OCI-LY3 (cell line): ENCODE data around the gene INO80D.

Source experiments
- H2AFZ ChIP-seq: fragments of 200-600, 300-600 bp; shearing (Covaris generic); 2 replicates; pipeline ENCODE4 v1.6.0; 2014; ENCODE audit warnings: antibody characterized with exemption, low read depth, low read length
- H3K27ac ChIP-seq: fragments of 200-600, 300-600 bp; sonication (generic); 2 replicates; pipeline ENCODE4 v1.5.1; 2014; ENCODE audit warnings: mild to moderate bottlenecking, low read length, moderate library complexity, mixed read lengths
- H3K27me3 ChIP-seq: fragments of 200-600, 300-600 bp; sonication (generic); 2 replicates; pipeline ENCODE4 v1.6.1; 2014; ENCODE audit warnings: low read depth, low read length, mixed read lengths
- H3K36me3 ChIP-seq: fragments of 200-600, 300-600 bp; sonication (generic); replicated peaks from 2 replicates; pipeline ENCODE3; 2014; ENCODE audit warnings: low read depth, low read length, mixed read lengths
- H3K4me1 ChIP-seq: fragments of 300-600, 200-600 bp; sonication (generic); 2 replicates; pipeline ENCODE4 v1.6.1; 2014; ENCODE audit warnings: low read length, mixed read lengths
- H3K4me2 ChIP-seq: fragments of 200-600, 300-600 bp; sonication (generic); 2 replicates; pipeline ENCODE4 v1.6.1; 2014; ENCODE audit warnings: low read length, mixed read lengths
- H3K4me3 ChIP-seq: fragments of 300-600, 200-600 bp; sonication (generic); 2 replicates; pipeline ENCODE4 v1.5.1; 2014; ENCODE audit warnings: antibody characterized with exemption, mild to moderate bottlenecking, low read length, moderate library complexity
- H3K79me2 ChIP-seq: fragments of 300-600, 200-600 bp; shearing (Covaris generic); 2 replicates; pipeline ENCODE4 v1.6.1; 2014; ENCODE audit warnings: mild to moderate bottlenecking, low read length, mixed read lengths
- H3K9ac ChIP-seq: fragments of 300-600, 200-600 bp; shearing (Covaris generic); 2 replicates; pipeline ENCODE4 v1.6.0; 2014; ENCODE audit warnings: mild to moderate bottlenecking, low read length, moderate library complexity
- H3K9me3 ChIP-seq: fragments of 200-600, 300-600 bp; shearing (Covaris generic); 2 replicates; pipeline ENCODE4 v1.6.1; 2014; ENCODE audit warnings: low read length, mixed read lengths; ENCODE audit not compliant: insufficient read depth
- H4K20me1 ChIP-seq: fragments of 200-600, 300-600 bp; sonication (generic); 2 replicates; pipeline ENCODE4 v1.6.1; 2016; ENCODE audit warnings: low read length, mixed read lengths; ENCODE audit not compliant: insufficient read depth
- EZH2phosphoT487 ChIP-seq: fragments of 200-600 bp; shearing (Covaris generic); IDR thresholded peaks from 2 replicates; pipeline ENCODE4 v1.6.1; 2018; ENCODE audit warnings: antibody characterized with exemption, mixed run types, low read depth
- TF ChIP-seq, protein P1 (sequence below): fragments of 200-600, 300-600 bp; sonication (generic); IDR thresholded peaks from 2 replicates; pipeline ENCODE4 v1.5.1; 2014; ENCODE audit warnings: antibody characterized with exemption, low read length, low read depth

Gene INO80D

GRCh38 chr2:206084870-206085741 lies 868 bp downstream of the INO80D start:
- no peaks in the 10 kb centered on the region for H3K27me3 ChIP-seq
- peak overlapping the region; percentile 91 for H3K4me3 ChIP-seq
- peaks cover 12% of the 10 kb centered on the region for H3K4me1 ChIP-seq
- TF ChIP-seq EZH2phosphoT487, result no peak
- TF ChIP-seq, protein P1, sequence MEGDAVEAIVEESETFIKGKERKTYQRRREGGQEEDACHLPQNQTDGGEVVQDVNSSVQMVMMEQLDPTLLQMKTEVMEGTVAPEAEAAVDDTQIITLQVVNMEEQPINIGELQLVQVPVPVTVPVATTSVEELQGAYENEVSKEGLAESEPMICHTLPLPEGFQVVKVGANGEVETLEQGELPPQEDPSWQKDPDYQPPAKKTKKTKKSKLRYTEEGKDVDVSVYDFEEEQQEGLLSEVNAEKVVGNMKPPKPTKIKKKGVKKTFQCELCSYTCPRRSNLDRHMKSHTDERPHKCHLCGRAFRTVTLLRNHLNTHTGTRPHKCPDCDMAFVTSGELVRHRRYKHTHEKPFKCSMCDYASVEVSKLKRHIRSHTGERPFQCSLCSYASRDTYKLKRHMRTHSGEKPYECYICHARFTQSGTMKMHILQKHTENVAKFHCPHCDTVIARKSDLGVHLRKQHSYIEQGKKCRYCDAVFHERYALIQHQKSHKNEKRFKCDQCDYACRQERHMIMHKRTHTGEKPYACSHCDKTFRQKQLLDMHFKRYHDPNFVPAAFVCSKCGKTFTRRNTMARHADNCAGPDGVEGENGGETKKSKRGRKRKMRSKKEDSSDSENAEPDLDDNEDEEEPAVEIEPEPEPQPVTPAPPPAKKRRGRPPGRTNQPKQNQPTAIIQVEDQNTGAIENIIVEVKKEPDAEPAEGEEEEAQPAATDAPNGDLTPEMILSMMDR, result no peak
- no peaks in the 10 kb centered on the region for H3K36me3 ChIP-seq
- H3K9ac ChIP-seq, result peak overlapping the region; percentile 93
- H2AFZ ChIP-seq, result peak overlapping the region; percentile 62
- peak overlapping the region; percentile 100 for H3K4me2 ChIP-seq
- peaks cover 71% of the 10 kb centered on the region for H3K79me2 ChIP-seq
- H3K9me3 ChIP-seq, result no peaks in the 10 kb centered on the region
- H4K20me1 ChIP-seq, result peaks cover 9% of the 10 kb centered on the region
- H3K27ac ChIP-seq, result peak overlapping the region; percentile 84

GRCh38 chr2:206084439-206084869 lies 1.5 kb downstream of the INO80D start:
- H3K79me2 ChIP-seq, result peaks cover 77% of the 10 kb centered on the region

DNA sequence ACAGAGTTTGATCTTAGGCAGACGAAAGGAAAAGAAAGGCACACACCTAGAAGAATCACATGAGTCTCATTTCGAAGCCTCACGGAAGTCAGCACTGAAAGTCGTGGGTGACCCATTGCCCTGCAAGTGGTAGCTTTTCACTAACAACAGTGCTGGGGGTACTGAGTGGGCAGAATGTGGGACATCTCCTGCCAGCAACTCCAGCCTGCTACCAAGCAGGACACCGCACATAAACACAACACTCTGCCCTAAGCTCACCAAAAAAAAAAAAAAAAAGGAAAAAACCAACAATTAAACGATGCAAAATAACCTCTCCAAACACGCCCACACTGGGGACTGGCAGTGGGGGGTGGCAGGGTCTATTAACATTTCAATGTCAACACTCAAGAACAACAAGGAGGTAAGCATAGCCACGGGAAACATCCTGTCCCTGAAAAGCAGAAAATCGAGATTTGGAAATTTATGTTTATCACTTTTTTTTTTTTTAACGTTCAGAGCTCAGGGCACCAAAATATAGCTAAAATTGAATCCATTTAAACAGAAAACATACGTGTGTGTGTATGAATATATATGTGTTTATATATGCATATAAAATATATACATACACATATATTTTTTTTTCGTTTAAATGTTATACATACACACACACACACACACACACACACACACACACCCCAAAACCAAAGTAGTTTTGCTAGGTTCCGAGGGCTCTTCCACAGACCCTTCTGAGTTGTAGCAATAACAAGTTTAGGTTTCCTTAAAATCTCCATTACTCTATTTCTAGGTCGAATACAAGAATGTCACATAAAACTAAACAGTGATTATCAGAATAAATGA lies 2.2 kb downstream of the INO80D start:
- Histone ChIP-seq H4K20me1 (peaks cover 21% of the 10 kb centered on the region), H3K4me3 (peak overlapping the region; percentile 91), H3K4me1 (peaks cover 12% of the 10 kb centered on the region), H2AFZ (no peak overlapping the region), H3K4me2 (peak overlapping the region; percentile 100), H3K36me3 (no peaks in the 10 kb centered on the region), H3K9me3 (no peaks in the 10 kb centered on the region), H3K9ac (peak overlapping the region; percentile 93), H3K27me3 (no peaks in the 10 kb centered on the region), H3K27ac (peak overlapping the region; percentile 84), H3K79me2 (peaks cover 83% of the 10 kb centered on the region)
- TF ChIP-seq, protein P1, result no peak
- no peak for TF ChIP-seq EZH2phosphoT487

More at GRCh38 chr2:206084439-206084869, 1.5 kb downstream of the INO80D start:
- H3K9me3 ChIP-seq, result no peaks in the 10 kb centered on the region
- peak overlapping the region; percentile 93 for H3K9ac ChIP-seq
- peak overlapping the region; percentile 100 for H3K4me2 ChIP-seq
- peak overlapping the region; percentile 84 for H3K27ac ChIP-seq
- peak overlapping the region; percentile 62 for H2AFZ ChIP-seq
- TF ChIP-seq, protein P1, result no peak
- no peak for TF ChIP-seq EZH2phosphoT487
- peaks cover 15% of the 10 kb centered on the region for H4K20me1 ChIP-seq
- H3K4me3 ChIP-seq, result peak overlapping the region; percentile 91
- H3K27me3 ChIP-seq, result no peaks in the 10 kb centered on the region
- peaks cover 12% of the 10 kb centered on the region for H3K4me1 ChIP-seq
- H3K36me3 ChIP-seq, result no peaks in the 10 kb centered on the region
